Kidney (tissue), 14 donors: ENCODE data around the gene ERBB3. TPM values are rescaled to one million over a fixed set of nuclear protein-coding genes. Genes with fewer than 3 reads are reported as not detected.

ENCODE experiments used
- DNase-seq, 5 donors: peaks; one replicate each; pipeline ENCODE4 v3.0.0-alpha.2; 2013 to 2020
- FAIRE-seq: peaks from 2 replicates; lab custom pipeline; 2012; peaks lifted over from hg19 to GRCh38; lab: Jason Lieb, UNC
- H3K27ac ChIP-seq, 2 donors: one replicate each; pipeline ENCODE4 v1.7.0; 2013; ENCODE audit warnings: low read depth in 2 of 2, low read length in 2 of 2, inconsistent platforms in 1 of 2
- H3K27me3 ChIP-seq: one replicate; pipeline ENCODE4 v1.7.1; 2013; ENCODE audit warnings: low read length, inconsistent platforms; ENCODE audit not compliant: control insufficient read depth, insufficient read depth
- H3K36me3 ChIP-seq, 3 donors: one replicate each; pipeline versions ENCODE4 v1.7.0 to v1.7.1; 2013; ENCODE audit warnings: low read length in 3 of 3, control low read depth in 1 of 3, inconsistent platforms in 1 of 3; ENCODE audit not compliant: insufficient read depth in 3 of 3, control insufficient read depth in 2 of 3
- H3K4me1 ChIP-seq, 3 donors: one replicate each; pipeline versions ENCODE4 v1.7.0 to v1.7.1; 2013; ENCODE audit warnings: low read length in 3 of 3, inconsistent platforms in 1 of 3, low read depth in 1 of 3; ENCODE audit not compliant: control insufficient read depth in 2 of 3, insufficient read depth in 2 of 3
- H3K4me3 ChIP-seq, 3 donors: one replicate each; pipeline versions ENCODE4 v1.7.0 to v1.8.1; 2013; ENCODE audit warnings: low read length in 3 of 3, control low read depth in 1 of 3, inconsistent platforms in 1 of 3
- H3K9ac ChIP-seq, 3 donors: one replicate each; pipeline versions ENCODE4 v1.7.0 to v1.7.1; 2013; ENCODE audit warnings: low read length in 3 of 3, control low read depth in 1 of 3, inconsistent platforms in 1 of 3
- H3K9me3 ChIP-seq, 3 donors: one replicate each; pipeline versions ENCODE4 v1.7.0 to v1.7.1; 2013; ENCODE audit warnings: low read length in 3 of 3, control low read depth in 1 of 3, inconsistent platforms in 1 of 3; ENCODE audit not compliant: control insufficient read depth in 2 of 3, insufficient read depth in 1 of 3
- intact Hi-C: fragments of 100-400 bp; cut with DNase I; formaldehyde crosslinking; loops from one replicate; pipeline ENCODE4 v1.11.1; 2022
- polyA plus RNA-seq: library from polyadenylated mRNA; stranded (reverse); fragments of 350-450 nt; fragmentation: Illumina TruSeq; extraction: RNeasy Lipid Tissue Mini Kit (QIAGEN cat#74804); gene quantifications from one replicate; pipeline ENCODE4 v1.2.3, GENCODE V29; 2014; ENCODE audit warnings: low read depth, low replicate concordance; ENCODE audit not compliant: insufficient read depth
- total RNA-seq: library from RNA; stranded (reverse); fragmentation: NEBNext Ultra II Directional; extraction: Animal tissue kit (Norgen Biotek cat#: 25700); gene quantifications from one replicate; pipeline ENCODE4 v1.2.1, GENCODE V29; 2021
- TF ChIP-seq, protein P1 (sequence below): IDR thresholded peaks from 3 replicates; pipeline ENCODE4 v1.5.1; 2012; ENCODE audit warnings: mild to moderate bottlenecking, moderate library complexity, borderline replicate concordance; ENCODE audit not compliant: insufficient read depth; ENCODE audit errors: extremely low read depth
- donor health status: control.
- donor health status: control.
- donor health status: control.
- donor health status: control.
- donor health status: control.
- donor health status: DM: yes; HTN: yes; CAD: no.
- donor health status: Normal renal cell carcinoma (clear cell type).

The ERBB3 gene
- total and polyA plus RNA-seq, 2 donors from 2014 or later = 31.5 to 58.1 TPM

GRCh38 chr12:56105609-56105902, 25.6 kb downstream of the ERBB3 start:
- FAIRE-seq = no peak
- Histone ChIP-seq H3K9ac (peak overlapping the region; percentile 67 to 85 (median 78)), H3K9me3 (no peaks in the 10 kb centered on the region), H3K4me3 (peak overlapping the region; percentile 78 to 92 (median 86)), H3K27ac (no peak overlapping the region), H3K36me3 (peaks cover 14 to 44% (median 29%) of the 10 kb centered on the region in 3 donors), H3K4me1 (peaks cover 0 to 15% (median 10%) of the 10 kb centered on the region in 3 donors), H3K27me3 (no peaks in the 10 kb centered on the region)
- intact Hi-C loops = no loop called here
- no peak for DNase-seq
- TF ChIP-seq, protein P1, sequence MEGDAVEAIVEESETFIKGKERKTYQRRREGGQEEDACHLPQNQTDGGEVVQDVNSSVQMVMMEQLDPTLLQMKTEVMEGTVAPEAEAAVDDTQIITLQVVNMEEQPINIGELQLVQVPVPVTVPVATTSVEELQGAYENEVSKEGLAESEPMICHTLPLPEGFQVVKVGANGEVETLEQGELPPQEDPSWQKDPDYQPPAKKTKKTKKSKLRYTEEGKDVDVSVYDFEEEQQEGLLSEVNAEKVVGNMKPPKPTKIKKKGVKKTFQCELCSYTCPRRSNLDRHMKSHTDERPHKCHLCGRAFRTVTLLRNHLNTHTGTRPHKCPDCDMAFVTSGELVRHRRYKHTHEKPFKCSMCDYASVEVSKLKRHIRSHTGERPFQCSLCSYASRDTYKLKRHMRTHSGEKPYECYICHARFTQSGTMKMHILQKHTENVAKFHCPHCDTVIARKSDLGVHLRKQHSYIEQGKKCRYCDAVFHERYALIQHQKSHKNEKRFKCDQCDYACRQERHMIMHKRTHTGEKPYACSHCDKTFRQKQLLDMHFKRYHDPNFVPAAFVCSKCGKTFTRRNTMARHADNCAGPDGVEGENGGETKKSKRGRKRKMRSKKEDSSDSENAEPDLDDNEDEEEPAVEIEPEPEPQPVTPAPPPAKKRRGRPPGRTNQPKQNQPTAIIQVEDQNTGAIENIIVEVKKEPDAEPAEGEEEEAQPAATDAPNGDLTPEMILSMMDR = no peak

DNA sequence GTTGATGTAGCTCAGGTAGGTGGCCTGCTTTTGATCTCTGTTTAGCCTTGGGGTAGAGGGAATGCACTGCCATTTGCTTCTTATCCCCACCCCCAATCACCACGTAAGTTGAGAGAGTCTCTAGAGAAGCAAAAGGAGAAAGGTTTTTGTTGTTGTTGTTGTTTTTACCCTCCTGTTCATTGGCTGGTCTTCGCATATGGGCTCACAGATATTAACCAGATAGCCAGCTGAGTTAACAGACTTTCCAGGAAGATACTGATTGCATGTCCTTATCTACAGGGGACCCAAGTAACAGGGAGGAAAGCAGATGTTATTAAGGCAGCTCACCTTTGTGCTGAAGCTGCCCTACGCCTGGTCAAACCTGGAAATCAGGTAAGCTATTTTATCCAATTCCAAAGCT, 27.3 kb downstream of the ERBB3 start:
- FAIRE-seq (no peak), DNase-seq (no peak)
- peaks cover 21 to 48% (median 36%) of the 10 kb centered on the region in 3 donors for H3K36me3 ChIP-seq
- no peaks in the 10 kb centered on the region for H3K27me3 ChIP-seq
- H3K9ac ChIP-seq = no peak overlapping the region
- no peak overlapping the region for H3K27ac ChIP-seq
- no peak overlapping the region for H3K4me3 ChIP-seq
- peaks cover 0 to 15% (median 10%) of the 10 kb centered on the region in 3 donors for H3K4me1 ChIP-seq
- intact Hi-C loops = no loop called here
- TF ChIP-seq, protein P1 = no peak
- H3K9me3 ChIP-seq = no peaks in the 10 kb centered on the region

GRCh38 chr12:56110571-56110970, 30.6 kb downstream of the ERBB3 start:
- Histone ChIP-seq H3K27me3 (no peaks in the 10 kb centered on the region), H3K4me3 (no peak overlapping the region), H3K36me3 (peaks cover 21 to 48% (median 37%) of the 10 kb centered on the region in 3 donors), H3K9me3 (no peaks in the 10 kb centered on the region), H3K4me1 (peaks cover 0 to 7% (median 7%) of the 10 kb centered on the region in 3 donors), H3K9ac (no peak overlapping the region), H3K27ac (no peak overlapping the region)
- FAIRE-seq (no peak), DNase-seq (no peak)
- TF ChIP-seq, protein P1 = no peak
- intact Hi-C loops = no loop called here

- Histone ChIP-seq H3K4me1 (peaks cover 0 to 8% (median 7%) of the 10 kb centered on the region in 3 donors), H3K27ac (no peak overlapping the region), H3K9ac (no peak overlapping the region), H3K36me3 (peaks cover 15 to 28% (median 21%) of the 10 kb centered on the region in 3 donors), H3K4me3 (no peak overlapping the region), H3K27me3 (no peaks in the 10 kb centered on the region), H3K9me3 (no peaks in the 10 kb centered on the region)
- intact Hi-C loops = no loop called here
- TF ChIP-seq, protein P1 = no peak
- FAIRE-seq = no peak
- DNase-seq = no peak
These were observed 34.1 kb downstream of the ERBB3 start for GRCh38 chr12:56114084-56114483.
